ENCODE measurements around the gene HSF2.

GRCh38 chr6:122401104-122401503, 1.7 kb downstream of the HSF2 start:
- TF ChIP-seq, protein P1, sequence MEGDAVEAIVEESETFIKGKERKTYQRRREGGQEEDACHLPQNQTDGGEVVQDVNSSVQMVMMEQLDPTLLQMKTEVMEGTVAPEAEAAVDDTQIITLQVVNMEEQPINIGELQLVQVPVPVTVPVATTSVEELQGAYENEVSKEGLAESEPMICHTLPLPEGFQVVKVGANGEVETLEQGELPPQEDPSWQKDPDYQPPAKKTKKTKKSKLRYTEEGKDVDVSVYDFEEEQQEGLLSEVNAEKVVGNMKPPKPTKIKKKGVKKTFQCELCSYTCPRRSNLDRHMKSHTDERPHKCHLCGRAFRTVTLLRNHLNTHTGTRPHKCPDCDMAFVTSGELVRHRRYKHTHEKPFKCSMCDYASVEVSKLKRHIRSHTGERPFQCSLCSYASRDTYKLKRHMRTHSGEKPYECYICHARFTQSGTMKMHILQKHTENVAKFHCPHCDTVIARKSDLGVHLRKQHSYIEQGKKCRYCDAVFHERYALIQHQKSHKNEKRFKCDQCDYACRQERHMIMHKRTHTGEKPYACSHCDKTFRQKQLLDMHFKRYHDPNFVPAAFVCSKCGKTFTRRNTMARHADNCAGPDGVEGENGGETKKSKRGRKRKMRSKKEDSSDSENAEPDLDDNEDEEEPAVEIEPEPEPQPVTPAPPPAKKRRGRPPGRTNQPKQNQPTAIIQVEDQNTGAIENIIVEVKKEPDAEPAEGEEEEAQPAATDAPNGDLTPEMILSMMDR (IDR thresholded peaks at IDR 0.05), result no peak
- TF ChIP-seq POLR2A (IDR thresholded peaks at IDR 0.05), result no peak
